ENCODE results near the gene TEX26.

DNA sequence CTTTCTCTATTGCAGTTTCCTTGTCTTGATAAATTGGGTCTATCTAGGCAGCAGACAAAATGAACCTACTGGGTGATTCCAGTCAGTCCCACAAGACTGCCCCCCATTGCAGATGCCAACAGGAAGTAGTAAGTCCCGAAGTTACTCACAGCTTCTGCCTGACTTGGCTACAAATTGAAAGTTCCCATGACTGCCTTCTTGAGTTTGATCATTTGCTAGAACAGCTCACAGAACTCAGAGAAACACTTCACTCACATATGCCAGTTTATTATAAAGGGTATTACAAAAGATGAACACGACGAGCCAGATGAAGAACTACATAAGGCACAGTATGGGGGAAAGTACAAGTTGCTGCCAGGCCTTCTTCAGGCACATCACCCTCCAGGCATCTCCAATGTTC, 50.0 kb downstream of the TEX26 start:
- TF ChIP-seq YY1 (IDR thresholded peaks at IDR 0.05; ENCODE audit: low read depth) (no peak), FOXM1 (IDR thresholded peaks at IDR 0.05; ENCODE audit: borderline replicate concordance, low read depth) (no peak), RAD21 (IDR thresholded peaks at IDR 0.05; ENCODE audit: low read depth) (no peak), TAF1 (IDR thresholded peaks at IDR 0.05; ENCODE audit: low read depth) (no peak), CEBPB (IDR thresholded peaks at IDR 0.05) (no peak), ZBTB7A (IDR thresholded peaks at IDR 0.05; ENCODE audit: low read depth) (no peak), USF1 (IDR thresholded peaks at IDR 0.05) (no peak), EP300 (IDR thresholded peaks at IDR 0.05; ENCODE audit: borderline replicate concordance) (no peak)

Measured in Ishikawa (cell line).